Measurements from ENCODE around the gene EPHA6.
"Not testable (repeated sequence)": the region's sequence is repeated elsewhere in the genome, so short reads cannot be mapped to it uniquely, and the experiment has no call there.

The EPHA6 gene

GRCh38 chr3:97470481-97470880, 656.1 kb downstream of the EPHA6 start:
- DNase-seq (ENCODE audit: low spot score) = no peak

DNA sequence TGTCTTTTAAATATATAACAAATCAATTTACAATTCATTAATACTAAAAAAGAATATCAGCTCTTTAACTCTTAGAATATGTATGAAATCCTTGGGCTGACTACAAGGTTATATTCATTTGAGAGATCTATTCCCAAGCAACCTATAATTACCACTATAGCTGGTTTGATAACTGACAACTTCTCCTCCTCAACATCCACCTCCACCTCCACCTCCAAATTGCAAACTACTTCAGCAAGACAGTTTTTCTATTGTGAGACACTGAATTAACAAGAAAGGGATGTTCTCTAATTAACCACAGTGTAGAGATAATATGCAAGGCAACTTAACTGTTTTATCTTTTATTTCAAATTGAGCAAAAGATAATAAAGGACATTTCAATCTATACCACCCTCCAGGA, 665.3 kb downstream of the EPHA6 start:
- DNase-seq (ENCODE audit: low spot score) = no peak

DNA sequence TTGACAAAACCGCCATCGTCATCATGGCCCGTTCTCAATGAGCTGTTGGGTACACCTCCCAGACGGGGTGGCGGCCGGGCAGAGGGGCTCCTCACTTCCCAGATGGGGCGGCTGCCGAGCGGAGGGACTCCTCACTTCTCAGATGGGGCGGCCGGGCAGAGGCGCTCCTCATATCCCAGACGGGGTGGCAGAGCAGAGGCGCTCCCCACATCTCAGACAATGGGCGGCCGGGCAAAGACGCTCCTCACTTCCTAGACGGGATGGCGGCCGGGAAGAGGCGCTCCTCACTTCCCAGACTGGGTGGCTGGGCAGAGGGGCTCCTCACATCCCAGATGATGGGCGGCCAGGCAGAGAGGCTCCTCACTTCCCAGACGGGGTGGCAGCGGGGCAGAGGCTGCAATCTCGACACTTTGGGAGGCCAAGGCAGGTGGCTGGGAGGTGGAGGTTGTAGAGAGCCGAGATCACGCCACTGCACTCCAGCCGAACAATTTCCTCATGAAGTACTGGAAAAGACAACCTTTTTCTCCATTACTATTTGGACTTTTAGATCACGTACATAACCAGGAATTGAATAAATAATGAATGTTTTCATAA, 666.4 kb downstream of the EPHA6 start:
- not testable (repeated sequence) for DNase-seq (ENCODE audit: low spot score)

DNA sequence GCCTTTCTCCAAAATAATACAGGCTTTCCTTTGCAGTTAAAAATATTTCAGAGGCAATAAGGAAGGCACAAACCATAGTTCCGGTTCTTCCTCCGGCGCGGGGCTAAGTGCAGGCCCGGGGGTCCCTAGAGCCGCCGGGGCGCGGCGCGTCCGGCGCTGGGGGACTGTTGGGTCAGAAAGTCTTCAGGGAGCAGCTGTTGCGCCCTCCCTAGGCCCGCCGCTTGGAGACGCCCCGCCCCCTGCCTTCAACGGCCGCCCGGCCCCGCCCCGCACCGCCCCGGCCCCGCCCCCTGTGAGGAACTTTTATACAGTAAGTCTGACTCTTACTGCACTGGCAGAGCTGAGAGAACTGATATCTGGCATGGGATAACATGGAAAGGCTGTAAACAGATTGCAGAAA, 667.0 kb downstream of the EPHA6 start:
- no peak for DNase-seq (ENCODE audit: low spot score)

DNA sequence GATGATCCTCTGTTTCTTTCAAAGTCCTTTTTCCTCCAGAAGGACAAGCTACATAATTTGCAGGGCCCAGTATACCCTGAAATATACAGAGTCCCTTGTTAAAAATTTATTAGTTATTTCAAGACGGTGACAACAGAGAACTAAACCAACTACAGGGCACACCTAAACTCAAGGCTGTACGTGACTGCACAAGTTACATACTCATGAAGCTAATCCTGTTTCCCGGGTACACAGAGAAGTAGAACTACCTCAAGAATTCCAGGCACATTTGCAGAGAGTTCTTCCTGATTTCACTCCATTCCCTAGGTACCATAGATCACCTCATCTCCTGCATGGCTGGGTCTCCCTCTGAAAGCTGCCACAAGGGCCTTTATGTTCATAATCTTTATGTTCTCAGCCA, 670.8 kb downstream of the EPHA6 start:
- no peak for DNase-seq (ENCODE audit: low spot score)

GRCh38 chr3:97487587-97487986, 673.2 kb downstream of the EPHA6 start:
- no peak for DNase-seq (ENCODE audit: low spot score)

GRCh38 chr3:97488741-97489140, 674.3 kb downstream of the EPHA6 start:
- no peak for DNase-seq (ENCODE audit: low spot score)

DNA sequence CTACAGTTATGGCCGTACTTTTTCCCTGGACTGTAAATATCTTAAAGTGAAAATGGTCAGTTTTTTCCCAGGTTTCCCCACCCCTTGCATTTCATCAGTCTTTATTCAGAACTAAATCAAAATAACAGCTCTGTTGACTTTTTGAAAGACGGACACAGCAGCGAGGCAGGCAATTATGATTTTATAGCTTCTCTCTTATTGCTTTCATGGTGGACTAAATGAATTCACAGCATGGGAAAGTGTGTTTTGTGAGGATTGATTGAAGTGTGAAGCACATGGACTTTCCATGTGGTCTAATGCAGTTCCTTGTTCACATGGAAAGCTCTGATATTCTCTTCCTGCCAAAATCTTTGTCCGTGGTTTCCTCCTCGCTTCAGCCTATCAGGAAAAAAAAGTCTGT, 681.5 kb downstream of the EPHA6 start:
- DNase-seq (ENCODE audit: low spot score) = no peak

- no peak for DNase-seq (ENCODE audit: low spot score)
Measured at GRCh38 chr3:97497138-97497537, 682.7 kb downstream of the EPHA6 start.

GRCh38 chr3:97504463-97504862, 690.1 kb downstream of the EPHA6 start:
- DNase-seq (ENCODE audit: low spot score) = no peak

DNA sequence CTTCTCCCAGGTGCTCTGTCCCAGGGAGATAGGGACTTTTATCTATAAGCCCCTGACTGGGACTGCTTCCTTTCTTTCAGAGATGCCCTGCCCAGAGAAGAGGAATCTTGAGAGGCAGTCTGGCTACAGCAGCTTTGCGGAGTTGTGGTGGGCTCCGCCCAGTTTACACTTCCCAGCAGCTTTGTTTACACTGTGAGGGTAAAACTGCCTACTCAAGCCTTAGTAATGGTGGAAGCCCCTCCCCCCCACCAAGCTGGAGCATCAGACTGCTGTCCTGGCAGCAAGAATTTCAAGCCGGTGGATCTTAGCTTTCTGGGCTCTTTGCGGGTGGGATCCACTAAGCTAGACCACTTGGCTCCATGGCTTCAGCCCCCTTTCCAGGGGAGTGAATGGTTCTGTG, 696.4 kb downstream of the EPHA6 start:
- DNase-seq (ENCODE audit: low spot score) = no peak

GRCh38 chr3:97515076-97515475, 700.7 kb downstream of the EPHA6 start:
- no peak for DNase-seq (ENCODE audit: low spot score)

GRCh38 chr3:97530691-97531090, 716.3 kb downstream of the EPHA6 start:
- no peak for DNase-seq (ENCODE audit: low spot score)

DNA sequence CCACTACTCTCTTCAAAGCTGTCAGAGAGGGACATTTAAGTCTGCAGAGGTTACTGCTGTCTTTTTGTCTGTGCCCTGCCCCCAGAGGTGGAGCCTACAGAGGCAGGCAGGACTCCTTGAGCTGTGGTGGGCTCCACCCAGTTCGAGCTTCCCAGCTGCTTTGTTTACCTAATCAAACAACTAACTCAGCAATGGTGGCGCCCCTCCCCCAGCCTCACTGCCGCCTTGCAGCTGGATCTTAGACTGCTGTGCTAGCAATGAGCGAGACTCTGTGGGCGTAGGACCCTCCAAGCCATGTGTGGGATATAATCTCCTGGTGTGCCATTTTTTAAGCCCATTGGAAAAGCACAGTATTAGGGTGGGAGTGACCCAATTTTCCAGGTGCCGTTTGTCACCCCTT, 733.2 kb downstream of the EPHA6 start:
- not testable (repeated sequence) for DNase-seq (ENCODE audit: low spot score)

- DNase-seq (ENCODE audit: low spot score) = no peak
Measured at GRCh38 chr3:97550408-97550807, 736.0 kb downstream of the EPHA6 start.

DNA sequence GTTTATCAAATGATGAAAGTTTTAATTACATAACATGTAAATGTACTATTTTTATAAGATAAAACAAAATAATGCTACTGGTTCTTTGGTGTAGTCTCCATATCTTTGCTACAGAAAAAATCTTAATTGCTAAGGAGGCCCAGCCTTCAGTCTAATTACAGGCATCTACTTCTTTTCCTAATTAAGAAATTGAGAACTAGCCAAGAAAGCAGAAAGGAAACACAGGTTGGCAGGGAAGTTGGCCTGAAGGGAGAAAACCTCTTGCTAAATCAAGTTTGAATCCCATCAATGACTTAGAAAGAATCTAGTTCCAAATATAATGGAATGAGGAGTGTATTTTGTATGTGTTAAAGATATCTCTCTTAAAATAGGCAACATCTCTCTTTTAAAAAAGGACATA, 737.8 kb downstream of the EPHA6 start:
- DNase-seq (ENCODE audit: low spot score) = no peak

DNA sequence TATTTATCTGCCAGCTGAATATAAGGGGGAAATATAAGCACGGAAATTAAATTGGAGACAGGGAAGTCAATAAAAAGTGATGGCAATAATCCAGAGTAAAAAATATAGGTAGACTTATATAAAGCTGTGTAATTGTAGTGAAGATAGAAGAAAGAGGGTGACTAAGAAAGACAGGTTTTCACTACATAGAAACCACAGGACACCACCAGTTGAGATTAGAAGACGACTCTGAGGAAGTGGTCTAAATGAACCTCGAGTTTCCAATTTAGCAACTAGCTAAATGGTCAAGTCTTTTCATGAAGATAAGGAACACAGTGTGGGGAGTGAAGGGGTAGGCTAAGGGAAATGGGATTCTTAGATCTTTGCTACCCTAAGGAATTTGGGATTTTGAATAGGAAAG, 761.3 kb downstream of the EPHA6 start:
- DNase-seq (ENCODE audit: low spot score) = no peak

GRCh38 chr3:97576221-97576620, 761.8 kb downstream of the EPHA6 start:
- DNase-seq (ENCODE audit: low spot score) = no peak

- no peak for DNase-seq (ENCODE audit: low spot score)
Measured at GRCh38 chr3:97579365-97579764, 765.0 kb downstream of the EPHA6 start.

DNA sequence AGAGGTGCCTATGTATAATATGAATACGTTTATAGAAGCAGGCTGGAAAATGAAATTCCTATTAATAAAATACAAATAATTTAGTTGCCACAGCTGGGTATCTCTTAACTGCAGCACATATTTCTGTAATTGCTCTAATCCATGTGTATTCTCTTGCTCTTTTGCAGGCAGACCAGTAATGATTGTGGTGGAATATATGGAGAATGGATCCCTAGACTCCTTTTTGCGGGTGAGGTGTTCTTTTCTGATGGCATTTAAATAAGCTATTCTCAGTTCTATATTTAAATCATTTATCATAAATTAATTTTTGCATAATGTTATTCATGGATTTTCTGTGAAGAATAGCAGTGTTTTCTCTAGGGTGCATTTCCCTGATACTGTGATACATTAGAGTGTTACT, 796.2 kb downstream of the EPHA6 start:
- DNase-seq (ENCODE audit: low spot score) = no peak

- no peak for DNase-seq (ENCODE audit: low spot score)
Measured at GRCh38 chr3:97612632-97613031, 798.2 kb downstream of the EPHA6 start.

GRCh38 chr3:97613139-97613538, 798.7 kb downstream of the EPHA6 start:
- DNase-seq (ENCODE audit: low spot score) = no peak

- DNase-seq (ENCODE audit: low spot score) = not testable (repeated sequence)
Measured at GRCh38 chr3:97620514-97620913, 806.1 kb downstream of the EPHA6 start.

DNA sequence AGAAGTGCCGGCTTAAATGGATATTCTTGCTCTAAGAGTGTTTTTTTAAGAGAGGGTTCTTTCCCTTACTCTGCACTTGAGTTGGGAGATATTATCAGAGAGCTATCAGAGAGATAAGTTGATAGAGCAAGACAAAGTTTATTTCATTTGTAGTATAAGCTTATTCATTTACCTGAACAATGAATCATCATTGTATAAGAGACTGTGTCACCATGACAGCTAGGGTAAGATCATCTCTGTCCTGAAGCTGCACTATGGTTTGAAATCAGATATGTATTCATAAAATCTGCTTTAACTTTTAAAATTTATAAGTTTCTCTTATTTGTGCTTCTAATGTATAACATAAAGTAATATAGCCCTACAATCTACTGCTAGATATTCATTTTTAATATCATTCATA, 822.1 kb downstream of the EPHA6 start:
- no peak for DNase-seq (ENCODE audit: low spot score)

- DNase-seq (ENCODE audit: low spot score) = no peak
Measured at GRCh38 chr3:97646932-97647331, 832.5 kb downstream of the EPHA6 start.

Data from LoVo (cell line).